ENCODE results near the gene SNRNP35.
"Not testable (repeated sequence)": the region's sequence is repeated elsewhere in the genome, so short reads cannot be mapped to it uniquely, and the experiment has no call there.

SNRNP35 gene, protein sequence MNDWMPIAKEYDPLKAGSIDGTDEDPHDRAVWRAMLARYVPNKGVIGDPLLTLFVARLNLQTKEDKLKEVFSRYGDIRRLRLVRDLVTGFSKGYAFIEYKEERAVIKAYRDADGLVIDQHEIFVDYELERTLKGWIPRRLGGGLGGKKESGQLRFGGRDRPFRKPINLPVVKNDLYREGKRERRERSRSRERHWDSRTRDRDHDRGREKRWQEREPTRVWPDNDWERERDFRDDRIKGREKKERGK

DNA sequence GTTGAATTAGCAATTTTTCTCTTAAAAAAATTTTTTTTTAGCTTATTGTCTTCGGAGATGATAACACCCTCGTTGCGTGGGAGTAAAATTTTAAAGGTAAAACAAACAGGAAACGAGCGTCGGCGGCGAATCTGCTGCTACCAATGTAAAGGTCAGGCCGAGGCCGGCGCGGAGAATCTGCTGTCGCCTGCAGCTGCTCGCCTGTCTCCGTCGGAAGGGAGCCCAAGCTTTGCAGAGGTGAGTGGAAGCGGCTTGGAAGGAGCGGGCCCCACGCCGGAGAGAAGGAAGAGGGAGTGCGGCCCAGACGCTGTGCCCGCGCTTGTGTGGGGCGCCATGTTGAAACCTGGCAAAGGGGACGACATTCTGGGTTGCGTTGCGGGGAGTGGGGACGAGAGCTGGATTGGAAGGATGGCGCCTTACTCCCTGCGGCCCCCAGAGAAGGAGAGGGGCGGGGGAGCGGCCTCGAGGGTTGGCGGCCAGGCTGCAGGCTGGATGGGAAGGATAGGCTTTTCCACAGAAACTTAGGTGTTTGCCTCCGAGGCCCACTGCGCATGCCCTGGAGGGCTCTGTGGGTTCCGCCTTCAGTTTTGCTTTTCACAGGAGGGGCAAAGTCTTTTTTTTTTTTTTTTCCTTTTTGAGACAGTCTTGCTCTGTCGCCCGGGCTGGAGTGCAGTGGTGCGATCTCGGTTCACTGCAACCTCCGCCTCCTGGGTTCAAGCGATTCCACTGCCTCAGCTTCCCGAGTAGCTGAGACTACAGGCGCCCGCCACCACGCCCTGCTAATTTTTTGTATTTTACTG is at the start of gene SNRNP35:
SNRNP35 (plus strand) TSS at position 160 of the 800 bp plus-strand sequence. CDS start 7,402 bp downstream, outside the sequence.
- DNase-seq (ENCODE audit: low read depth in 3 of 3): peak; percentile 62 to 67 (median 64)

DNA sequence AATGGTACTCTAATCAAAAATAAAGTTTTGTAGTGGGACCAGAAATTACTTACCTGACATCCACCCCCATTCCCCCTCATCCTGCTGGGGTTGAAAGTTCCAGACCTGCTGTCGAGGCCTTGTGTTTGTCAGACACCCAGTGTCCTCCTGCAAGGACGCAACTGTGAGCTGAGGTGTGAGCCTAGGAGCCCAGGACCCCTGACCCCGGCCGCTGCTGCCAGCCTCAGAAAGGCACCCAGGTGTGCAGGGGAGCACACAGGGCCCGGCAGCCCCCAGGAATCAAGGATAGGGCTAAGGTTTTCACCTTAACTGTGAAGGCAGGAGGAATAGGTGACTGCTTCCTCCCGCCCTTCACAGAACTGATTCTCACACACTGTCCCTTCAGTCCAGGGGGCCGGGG is 49.3 kb upstream of the SNRNP35 start:
- DNase-seq (ENCODE audit: low read depth in 3 of 3): not testable (repeated sequence)

- DNase-seq (ENCODE audit: low read depth in 3 of 3): not testable (repeated sequence)
Measured at GRCh38 chr12:123409284-123410040, 48.5 kb upstream of the SNRNP35 start.

DNA sequence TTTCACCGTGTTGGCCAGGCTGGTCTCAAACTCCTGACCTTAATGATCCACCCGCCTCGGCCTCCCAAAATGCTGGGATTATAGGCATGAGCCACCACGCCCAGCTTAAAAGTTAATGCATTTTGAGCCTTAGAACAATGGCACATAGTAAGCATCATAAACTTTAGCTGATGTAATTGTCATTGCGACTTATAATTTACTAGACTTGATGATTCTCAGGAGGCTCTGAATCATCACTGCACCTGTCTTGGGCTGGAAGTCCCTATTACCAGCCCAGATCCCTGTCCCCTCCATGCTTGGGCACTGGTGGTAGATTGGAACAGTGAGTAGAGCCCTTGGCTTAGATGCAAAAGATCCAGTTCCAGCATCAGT is 47.9 kb upstream of the SNRNP35 start:
- DNase-seq (ENCODE audit: low read depth in 3 of 3): no peak

DNA sequence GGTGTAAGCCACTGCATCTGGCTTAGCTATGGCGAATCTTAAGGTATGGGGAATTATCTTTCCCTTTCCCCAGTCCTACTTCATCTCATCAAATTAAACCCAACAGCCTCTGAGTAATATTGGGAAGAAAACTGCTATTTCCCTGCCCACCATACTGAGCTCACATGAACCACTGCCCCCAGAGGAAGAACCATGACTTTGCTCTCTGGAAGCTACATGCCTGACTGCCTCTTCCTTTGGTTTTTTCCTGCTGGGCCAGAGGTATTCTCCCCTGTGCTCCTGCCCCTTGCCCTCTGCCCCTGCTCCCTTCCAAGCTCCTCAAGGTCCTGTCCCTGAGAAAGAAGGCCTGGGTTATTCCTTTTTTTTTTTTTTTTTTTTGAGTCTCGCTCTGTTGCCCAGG is 36.6 kb upstream of the SNRNP35 start:
- DNase-seq (ENCODE audit: low read depth in 3 of 3): no peak

DNA sequence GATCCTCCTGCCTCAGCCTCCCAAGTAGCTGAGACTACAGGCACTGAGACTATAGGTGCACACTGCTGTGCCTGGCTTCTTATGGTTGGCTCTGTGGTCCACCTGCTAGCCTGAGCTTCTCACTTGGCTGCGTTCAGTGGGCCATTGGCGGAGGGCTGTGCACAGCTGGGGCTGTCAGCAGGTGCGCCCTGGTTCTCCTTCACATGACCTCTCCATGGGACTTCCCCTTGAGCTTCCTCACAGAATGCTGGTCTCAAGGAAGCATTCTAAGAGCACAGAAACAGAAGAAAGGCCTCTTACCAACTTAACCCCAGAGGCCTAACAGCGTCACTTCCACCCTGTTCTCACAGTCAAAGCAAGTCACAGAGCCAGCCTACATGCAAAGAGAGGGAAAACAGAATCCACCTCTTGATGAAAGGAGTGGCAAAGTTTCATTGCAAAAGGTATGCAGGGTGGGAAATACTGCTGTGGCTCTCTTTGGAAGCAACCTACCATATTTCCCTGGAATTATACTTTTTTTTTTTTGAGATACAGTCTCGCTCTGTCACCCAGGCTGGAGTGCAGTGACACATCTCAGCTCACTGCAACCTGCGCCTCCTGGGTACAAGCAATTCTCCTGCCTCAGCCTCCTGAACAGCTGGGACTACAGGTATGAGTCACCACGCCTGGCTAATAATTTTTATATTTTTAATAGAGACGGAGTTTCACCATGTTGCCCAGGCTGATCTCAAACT is 30.7 kb upstream of the SNRNP35 start:
- no peak for DNase-seq (ENCODE audit: low read depth in 3 of 3)

GRCh38 chr12:123428591-123428990 is 29.3 kb upstream of the SNRNP35 start:
- DNase-seq (ENCODE audit: low read depth in 3 of 3): no peak

- not testable (repeated sequence) for DNase-seq (ENCODE audit: low read depth in 3 of 3)
Measured at GRCh38 chr12:123429101-123429500, 28.8 kb upstream of the SNRNP35 start.

- not testable (repeated sequence) for DNase-seq (ENCODE audit: low read depth in 3 of 3)
Measured at GRCh38 chr12:123431951-123432817, 25.8 kb upstream of the SNRNP35 start.

DNA sequence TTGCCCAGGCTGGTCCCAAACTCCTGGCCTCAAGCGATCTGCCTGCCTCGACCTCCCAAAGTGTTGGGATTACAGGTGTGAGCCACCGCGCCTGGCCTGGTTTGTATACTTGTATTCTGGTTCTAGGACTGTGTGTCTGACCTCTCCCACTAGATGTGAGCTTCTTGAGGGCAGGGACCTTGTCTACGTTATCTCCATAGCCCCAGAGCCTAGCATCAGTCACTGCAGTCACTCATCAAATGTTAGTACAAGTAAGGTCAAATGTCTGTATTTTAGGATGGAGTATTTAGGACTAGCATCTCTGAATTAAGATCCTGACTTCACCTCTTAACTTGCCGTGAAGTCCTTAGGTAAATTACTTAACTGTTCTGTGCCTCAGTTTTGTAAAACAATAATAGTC is 24.3 kb upstream of the SNRNP35 start:
- DNase-seq (ENCODE audit: low read depth in 3 of 3): no peak

GRCh38 chr12:123435636-123436016 is 22.3 kb upstream of the SNRNP35 start:
- DNase-seq (ENCODE audit: low read depth in 3 of 3): no peak

DNA sequence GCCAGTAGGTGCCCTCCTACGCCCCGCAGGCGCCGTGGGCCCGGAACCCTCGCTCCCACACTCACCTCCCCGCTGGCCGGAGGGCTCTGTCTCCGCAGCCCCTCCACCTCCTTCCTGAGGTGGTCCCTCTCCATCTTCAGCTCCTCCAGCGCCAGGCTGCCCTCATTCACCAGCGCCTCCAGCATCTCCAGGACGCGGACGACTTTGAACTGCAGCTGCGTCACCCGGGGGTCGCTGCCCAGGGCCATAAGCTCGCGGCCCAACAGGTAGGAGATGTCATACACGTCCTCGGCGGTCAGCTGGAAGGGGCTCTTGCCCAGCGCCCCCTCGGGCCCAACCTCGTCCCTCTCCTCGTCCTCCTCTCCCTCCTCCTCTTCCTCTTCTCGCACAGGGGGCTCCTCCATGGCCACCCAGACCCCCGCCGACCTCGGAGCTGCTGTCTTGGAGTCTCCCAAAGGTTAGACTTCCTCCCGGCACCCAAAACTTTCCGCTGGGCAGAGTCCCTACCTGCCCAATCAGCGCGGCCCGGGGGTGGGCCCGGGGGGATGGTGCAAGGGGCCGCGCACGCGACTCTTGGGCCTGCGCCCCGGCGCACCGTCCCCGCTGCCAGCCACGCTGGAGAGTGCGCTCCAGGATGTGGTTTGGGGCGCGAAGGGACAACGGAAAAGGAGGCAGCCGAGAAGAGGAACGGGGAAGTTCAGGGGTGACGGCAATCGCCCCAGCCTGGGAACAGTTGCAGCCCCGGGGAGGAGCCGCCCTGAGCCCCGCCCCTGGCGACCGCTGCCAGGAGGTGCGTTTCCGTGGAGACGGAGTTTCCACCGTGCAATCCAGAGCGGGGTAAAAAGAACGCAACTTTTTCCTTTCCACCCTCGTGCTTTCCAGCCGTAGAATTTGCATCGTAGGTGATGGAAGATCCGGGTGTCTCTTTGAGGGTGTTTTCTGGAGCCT is 21.6 kb upstream of the SNRNP35 start, which contains the start of gene RILPL2:
RILPL2 (minus strand) TSS at position 668 of the 948 bp plus-strand sequence; CDS start at position 404, 264 bp downstream.
- DNase-seq (ENCODE audit: low read depth in 3 of 3): peak; percentile 89 to 91 (median 90)

DNA sequence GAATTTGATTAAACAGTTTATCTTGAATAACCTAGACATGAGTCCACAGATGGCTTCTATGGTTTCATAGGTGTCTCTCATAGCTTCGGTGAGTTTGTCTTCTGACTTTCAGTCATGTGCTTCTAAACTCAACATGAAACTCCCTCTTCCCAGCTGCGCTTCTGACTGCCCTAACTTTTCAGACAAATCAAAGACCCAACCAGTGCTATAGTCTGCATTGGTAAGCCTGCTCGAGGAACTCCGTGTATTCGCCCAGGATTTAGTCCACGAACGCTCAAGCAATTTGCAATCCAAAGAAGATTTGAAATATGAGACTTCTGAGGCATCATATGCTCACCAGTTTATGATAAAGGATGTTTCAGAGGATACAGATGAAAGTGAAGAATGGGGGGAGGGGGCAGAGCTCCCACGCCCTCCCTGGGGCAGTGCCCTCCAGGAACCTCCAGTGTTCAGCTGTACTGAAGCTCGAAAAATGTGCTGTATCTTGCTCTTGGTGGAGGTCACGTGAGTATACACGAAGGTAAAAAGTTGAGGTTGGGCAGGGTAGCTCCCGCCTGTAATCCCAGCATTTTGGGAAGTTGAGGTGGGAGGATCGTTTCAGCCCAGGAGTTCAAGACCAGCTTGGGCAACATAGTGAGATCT is 16.3 kb upstream of the SNRNP35 start:
- no peak for DNase-seq (ENCODE audit: low read depth in 3 of 3)

DNA sequence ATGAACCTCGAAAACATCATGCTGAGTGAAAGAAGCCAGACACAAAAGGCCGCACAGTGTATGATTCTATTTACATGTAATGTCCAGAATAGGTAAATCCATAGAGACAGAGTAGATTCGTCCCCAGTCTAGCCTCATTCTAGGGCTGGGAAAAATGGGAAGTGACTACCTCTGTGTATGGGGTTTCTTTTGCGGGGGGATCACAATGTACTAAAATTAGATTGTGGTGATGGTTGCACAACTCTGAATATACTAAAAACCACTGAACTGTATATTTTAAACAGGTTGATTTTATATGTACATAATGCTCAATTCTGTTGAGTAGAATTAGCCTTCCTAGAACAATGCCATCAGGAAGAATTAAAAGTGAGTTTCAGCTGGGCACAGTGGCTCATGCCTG is 15.2 kb upstream of the SNRNP35 start:
- DNase-seq (ENCODE audit: low read depth in 3 of 3): no peak

GRCh38 chr12:123444092-123445026 is 13.6 kb upstream of the SNRNP35 start:
- no peak for DNase-seq (ENCODE audit: low read depth in 3 of 3)

- no peak for DNase-seq (ENCODE audit: low read depth in 3 of 3)
Measured at GRCh38 chr12:123445388-123446332, 12.3 kb upstream of the SNRNP35 start.

DNA sequence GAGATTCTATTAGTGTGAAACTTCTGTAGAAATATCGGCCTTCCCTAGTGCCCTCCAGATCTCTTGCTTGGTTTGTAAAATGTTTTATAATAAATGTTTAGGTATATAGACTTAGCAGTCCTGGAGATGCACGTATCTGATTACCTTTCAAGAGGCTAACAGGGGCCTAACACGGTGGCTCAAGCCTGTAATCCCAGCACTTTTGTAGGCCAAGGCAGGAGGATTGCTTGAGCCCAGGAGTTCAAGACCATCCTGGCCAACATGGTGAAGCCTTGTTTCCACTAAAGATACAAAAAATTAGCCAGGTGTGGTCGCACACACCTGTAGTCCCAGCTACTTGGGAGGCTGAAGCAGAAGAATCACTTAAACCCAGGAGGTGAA is 11.6 kb upstream of the SNRNP35 start:
- no peak for DNase-seq (ENCODE audit: low read depth in 3 of 3)

Data from stimulated activated CD4-positive, alpha-beta T cell treated with anti-CD3 and anti-CD28 coated beads, TNF-alpha, amount 100 ng/mL, for 48 hours (primary cell).